ENCODE measurements around the gene P4HB.

DNA sequence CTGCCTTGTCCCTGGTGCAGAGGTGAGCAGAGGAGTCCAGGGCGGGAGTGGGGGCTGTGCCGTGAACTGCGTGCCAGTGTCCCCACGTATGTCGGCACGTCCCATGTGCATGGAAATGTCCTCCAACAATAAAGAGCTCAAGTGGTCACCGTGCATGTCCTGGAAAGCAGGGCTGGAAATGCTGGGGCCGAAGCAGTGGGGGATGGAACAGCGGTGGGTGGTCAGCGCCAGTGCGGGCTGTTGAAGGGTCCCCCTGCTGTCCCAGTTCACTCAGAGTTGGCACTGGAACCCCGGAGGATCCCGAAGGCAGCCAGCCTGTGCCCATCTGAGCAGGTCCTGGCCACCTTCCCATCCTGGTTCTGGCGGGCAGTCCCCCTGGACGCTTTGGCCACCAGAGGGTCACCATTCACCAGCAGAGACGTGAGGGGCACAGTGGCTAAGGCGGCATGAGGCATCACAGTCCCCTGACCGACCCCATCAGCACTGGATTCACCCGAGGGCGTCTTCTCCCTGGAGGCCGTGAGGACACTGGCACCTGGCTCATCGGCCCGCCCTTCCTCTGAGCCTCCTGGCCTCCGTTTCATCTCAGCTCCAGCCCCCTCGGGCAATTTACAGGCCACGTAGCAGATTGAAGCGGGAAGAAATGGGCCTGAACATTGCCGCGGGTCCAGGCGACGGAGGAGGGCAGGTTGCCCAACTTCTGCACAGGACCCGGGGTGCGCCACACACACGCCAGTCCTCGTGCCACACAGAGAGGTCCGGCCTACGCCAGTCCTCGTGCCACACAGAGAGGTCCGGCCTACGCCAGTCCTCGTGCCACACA, 46.3 kb downstream of the P4HB start:
- TF ChIP-seq, protein P1, sequence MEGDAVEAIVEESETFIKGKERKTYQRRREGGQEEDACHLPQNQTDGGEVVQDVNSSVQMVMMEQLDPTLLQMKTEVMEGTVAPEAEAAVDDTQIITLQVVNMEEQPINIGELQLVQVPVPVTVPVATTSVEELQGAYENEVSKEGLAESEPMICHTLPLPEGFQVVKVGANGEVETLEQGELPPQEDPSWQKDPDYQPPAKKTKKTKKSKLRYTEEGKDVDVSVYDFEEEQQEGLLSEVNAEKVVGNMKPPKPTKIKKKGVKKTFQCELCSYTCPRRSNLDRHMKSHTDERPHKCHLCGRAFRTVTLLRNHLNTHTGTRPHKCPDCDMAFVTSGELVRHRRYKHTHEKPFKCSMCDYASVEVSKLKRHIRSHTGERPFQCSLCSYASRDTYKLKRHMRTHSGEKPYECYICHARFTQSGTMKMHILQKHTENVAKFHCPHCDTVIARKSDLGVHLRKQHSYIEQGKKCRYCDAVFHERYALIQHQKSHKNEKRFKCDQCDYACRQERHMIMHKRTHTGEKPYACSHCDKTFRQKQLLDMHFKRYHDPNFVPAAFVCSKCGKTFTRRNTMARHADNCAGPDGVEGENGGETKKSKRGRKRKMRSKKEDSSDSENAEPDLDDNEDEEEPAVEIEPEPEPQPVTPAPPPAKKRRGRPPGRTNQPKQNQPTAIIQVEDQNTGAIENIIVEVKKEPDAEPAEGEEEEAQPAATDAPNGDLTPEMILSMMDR (IDR thresholded peaks at IDR 0.05; ENCODE audit: insufficient read depth, low read length): no peak
- TF ChIP-seq SPI1 (IDR thresholded peaks at IDR 0.05; ENCODE audit: borderline replicate concordance, low read depth) (no peak), POLR2AphosphoS5 (IDR thresholded peaks at IDR 0.05; ENCODE audit: low read depth) (no peak), GABPA (IDR thresholded peaks at IDR 0.05; ENCODE audit: low read depth) (no peak)
- TF ChIP-seq, protein P2, sequence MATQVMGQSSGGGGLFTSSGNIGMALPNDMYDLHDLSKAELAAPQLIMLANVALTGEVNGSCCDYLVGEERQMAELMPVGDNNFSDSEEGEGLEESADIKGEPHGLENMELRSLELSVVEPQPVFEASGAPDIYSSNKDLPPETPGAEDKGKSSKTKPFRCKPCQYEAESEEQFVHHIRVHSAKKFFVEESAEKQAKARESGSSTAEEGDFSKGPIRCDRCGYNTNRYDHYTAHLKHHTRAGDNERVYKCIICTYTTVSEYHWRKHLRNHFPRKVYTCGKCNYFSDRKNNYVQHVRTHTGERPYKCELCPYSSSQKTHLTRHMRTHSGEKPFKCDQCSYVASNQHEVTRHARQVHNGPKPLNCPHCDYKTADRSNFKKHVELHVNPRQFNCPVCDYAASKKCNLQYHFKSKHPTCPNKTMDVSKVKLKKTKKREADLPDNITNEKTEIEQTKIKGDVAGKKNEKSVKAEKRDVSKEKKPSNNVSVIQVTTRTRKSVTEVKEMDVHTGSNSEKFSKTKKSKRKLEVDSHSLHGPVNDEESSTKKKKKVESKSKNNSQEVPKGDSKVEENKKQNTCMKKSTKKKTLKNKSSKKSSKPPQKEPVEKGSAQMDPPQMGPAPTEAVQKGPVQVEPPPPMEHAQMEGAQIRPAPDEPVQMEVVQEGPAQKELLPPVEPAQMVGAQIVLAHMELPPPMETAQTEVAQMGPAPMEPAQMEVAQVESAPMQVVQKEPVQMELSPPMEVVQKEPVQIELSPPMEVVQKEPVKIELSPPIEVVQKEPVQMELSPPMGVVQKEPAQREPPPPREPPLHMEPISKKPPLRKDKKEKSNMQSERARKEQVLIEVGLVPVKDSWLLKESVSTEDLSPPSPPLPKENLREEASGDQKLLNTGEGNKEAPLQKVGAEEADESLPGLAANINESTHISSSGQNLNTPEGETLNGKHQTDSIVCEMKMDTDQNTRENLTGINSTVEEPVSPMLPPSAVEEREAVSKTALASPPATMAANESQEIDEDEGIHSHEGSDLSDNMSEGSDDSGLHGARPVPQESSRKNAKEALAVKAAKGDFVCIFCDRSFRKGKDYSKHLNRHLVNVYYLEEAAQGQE (IDR thresholded peaks at IDR 0.05; ENCODE audit: insufficient replicate concordance, low read depth): no peak

Measured in HL-60 (cell line).